ENCODE measurements around the gene ZNF507. TPM values are rescaled to one million over a fixed set of nuclear protein-coding genes. Genes with fewer than 3 reads are reported as not detected.

ZNF507 gene
- total RNA-seq, 1 donor from 2014 or later: 17.7 TPM

DNA sequence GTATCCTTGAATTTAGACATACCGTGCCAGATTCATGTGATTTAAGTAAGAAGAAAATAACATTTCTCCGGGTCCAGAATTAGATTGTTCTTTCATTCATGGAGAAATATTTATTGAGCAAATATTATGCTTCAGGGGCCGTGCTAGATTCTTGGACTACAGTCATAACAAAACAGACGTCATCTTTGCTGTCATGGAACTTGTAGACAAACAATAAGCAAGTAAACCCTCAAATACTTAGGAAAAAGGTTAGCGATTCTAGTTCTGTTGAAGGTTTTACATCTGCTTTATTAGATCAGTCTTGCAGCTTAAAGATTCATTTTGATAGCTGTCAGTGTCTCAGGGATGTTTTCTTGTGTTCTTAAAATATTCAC, 16.9 kb downstream of the ZNF507 start:
- no peak for DNase-seq
- intact Hi-C loops (cut with micrococcal nuclease): no loop called here
- Histone ChIP-seq H3K27me3 (ENCODE audit: low read depth) (no peaks in the 10 kb centered on the region), H3K27ac (replicated peaks) (no peak overlapping the region), H3K9me3 (replicated peaks) (no peaks in the 10 kb centered on the region), H3K4me3 (no peak overlapping the region), H3K4me1 (peaks cover 33% of the 10 kb centered on the region), H3K36me3 (peaks cover 71% of the 10 kb centered on the region)
- TF ChIP-seq, protein P1, sequence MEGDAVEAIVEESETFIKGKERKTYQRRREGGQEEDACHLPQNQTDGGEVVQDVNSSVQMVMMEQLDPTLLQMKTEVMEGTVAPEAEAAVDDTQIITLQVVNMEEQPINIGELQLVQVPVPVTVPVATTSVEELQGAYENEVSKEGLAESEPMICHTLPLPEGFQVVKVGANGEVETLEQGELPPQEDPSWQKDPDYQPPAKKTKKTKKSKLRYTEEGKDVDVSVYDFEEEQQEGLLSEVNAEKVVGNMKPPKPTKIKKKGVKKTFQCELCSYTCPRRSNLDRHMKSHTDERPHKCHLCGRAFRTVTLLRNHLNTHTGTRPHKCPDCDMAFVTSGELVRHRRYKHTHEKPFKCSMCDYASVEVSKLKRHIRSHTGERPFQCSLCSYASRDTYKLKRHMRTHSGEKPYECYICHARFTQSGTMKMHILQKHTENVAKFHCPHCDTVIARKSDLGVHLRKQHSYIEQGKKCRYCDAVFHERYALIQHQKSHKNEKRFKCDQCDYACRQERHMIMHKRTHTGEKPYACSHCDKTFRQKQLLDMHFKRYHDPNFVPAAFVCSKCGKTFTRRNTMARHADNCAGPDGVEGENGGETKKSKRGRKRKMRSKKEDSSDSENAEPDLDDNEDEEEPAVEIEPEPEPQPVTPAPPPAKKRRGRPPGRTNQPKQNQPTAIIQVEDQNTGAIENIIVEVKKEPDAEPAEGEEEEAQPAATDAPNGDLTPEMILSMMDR (IDR thresholded peaks at IDR 0.05; ENCODE audit: borderline replicate concordance): no peak

DNA sequence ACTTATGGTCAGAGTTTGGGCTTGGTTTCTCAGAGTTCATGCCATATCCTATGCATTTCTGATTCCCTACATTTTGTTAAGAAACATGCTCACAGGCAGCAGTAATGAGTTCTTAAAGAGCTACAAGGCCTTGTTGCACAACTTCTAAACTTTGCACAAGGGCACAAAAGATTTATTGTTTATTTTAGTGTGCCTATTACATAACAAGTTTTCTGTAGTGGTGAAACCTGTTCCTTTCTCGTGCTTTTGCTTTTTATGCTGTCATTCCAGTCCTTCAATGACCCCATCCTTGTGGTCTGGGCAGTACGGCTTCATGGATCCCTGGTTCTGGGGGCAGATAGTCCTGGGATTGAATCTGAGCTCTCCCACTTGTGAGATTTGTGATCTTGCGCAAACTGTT, 17.8 kb downstream of the ZNF507 start:
- Histone ChIP-seq H3K4me1 (peaks cover 42% of the 10 kb centered on the region), H3K27me3 (ENCODE audit: low read depth) (no peaks in the 10 kb centered on the region), H3K27ac (replicated peaks) (peak overlapping the region; percentile 58), H3K4me3 (no peak overlapping the region), H3K9me3 (replicated peaks) (no peaks in the 10 kb centered on the region), H3K36me3 (peaks cover 62% of the 10 kb centered on the region)
- intact Hi-C loops (cut with micrococcal nuclease): no loop called here
- no peak for DNase-seq
- TF ChIP-seq, protein P1 (IDR thresholded peaks at IDR 0.05; ENCODE audit: borderline replicate concordance): no peak

DNA sequence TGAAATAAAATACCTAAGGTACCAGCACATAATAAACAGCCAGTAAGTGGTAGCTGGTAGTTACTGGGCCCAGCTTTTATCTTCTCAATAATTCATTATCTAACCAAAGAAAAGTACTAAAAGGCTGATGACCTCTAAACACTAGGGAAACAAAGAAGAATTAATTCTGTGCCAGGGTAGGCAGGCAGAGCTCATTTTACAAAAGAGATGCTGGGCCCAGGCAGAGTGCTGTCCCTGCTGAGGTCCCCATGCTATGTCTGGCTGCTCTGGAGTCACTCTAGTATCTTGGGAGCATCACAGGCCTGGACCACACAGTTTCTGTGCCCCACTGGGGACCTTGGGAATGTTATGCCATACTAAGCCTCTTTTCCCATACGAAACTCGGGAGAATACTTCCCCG, 18.2 kb downstream of the ZNF507 start:
- DNase-seq: no peak

DNA sequence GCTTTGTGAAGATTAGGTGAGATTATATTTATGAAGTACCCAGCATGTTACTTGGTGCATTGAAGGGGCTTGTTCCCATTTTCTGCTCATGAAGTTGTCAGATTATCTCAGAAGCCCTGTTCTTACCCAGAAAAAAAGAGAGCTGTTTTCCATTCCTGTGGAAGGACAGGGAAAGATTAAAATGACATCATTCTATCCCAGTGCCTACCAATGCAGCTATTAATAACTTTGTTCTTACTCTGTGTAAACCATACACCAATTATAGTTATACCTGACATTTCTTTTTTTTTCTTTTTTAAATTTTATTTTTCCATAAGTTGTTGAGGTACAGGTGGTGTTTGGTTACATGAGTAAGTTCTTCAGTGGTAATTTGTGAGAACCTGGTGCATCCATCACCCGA, 18.6 kb downstream of the ZNF507 start:
- H3K4me3 ChIP-seq: no peak overlapping the region
- peak overlapping the region; percentile 58 for H3K27ac ChIP-seq (replicated peaks)
- no peak for DNase-seq
- H3K4me1 ChIP-seq: peaks cover 50% of the 10 kb centered on the region
- intact Hi-C loops (cut with micrococcal nuclease): no loop called here
- no peaks in the 10 kb centered on the region for H3K27me3 ChIP-seq (ENCODE audit: low read depth)
- no peaks in the 10 kb centered on the region for H3K9me3 ChIP-seq (replicated peaks)
- TF ChIP-seq, protein P1 (IDR thresholded peaks at IDR 0.05; ENCODE audit: borderline replicate concordance): no peak
- peaks cover 56% of the 10 kb centered on the region for H3K36me3 ChIP-seq

More for the DNA sequence above, 18.2 kb downstream of the ZNF507 start:
- Histone ChIP-seq H3K36me3 (peaks cover 58% of the 10 kb centered on the region), H3K27ac (replicated peaks) (peak overlapping the region; percentile 58), H3K9me3 (replicated peaks) (no peaks in the 10 kb centered on the region), H3K4me1 (peaks cover 46% of the 10 kb centered on the region), H3K4me3 (no peak overlapping the region), H3K27me3 (ENCODE audit: low read depth) (no peaks in the 10 kb centered on the region)
- intact Hi-C loops (cut with micrococcal nuclease): no loop called here
- TF ChIP-seq, protein P1 (IDR thresholded peaks at IDR 0.05; ENCODE audit: borderline replicate concordance): no peak

DNA sequence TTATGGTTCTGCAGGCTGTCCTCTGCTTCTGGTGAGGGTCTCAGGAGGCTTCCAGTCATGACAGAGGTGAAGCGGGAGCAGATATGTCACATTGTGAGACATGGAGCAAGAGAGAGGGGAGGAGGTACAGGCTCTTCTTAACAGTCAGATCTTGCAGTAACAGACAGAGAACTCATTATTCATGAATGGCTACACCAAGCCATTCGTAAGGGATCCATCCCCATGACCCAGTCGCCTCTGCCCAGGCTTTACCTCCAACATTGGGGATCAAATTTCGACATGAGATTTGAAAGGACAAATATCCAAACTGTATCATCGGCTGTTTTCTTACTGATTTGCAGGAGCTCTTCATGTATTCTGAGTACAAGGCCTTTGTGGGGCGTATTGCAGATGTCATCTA, 21.7 kb downstream of the ZNF507 start:
- Histone ChIP-seq H3K9me3 (replicated peaks) (no peaks in the 10 kb centered on the region), H3K36me3 (peaks cover 40% of the 10 kb centered on the region), H3K4me3 (no peak overlapping the region), H3K27ac (replicated peaks) (no peak overlapping the region), H3K27me3 (ENCODE audit: low read depth) (no peaks in the 10 kb centered on the region), H3K4me1 (peaks cover 53% of the 10 kb centered on the region)
- DNase-seq: no peak
- TF ChIP-seq, protein P1 (IDR thresholded peaks at IDR 0.05; ENCODE audit: borderline replicate concordance): no peak
- intact Hi-C loops (cut with micrococcal nuclease): no loop called here

Data from left ventricle myocardium inferior (tissue), 1 donor.